Endodermal cell (in vitro differentiated cells): ENCODE measurements around the gene SRD5A1. TPM values are rescaled to one million over a fixed set of nuclear protein-coding genes. Genes with fewer than 3 reads are reported as not detected.

Experiments used
- DNase-seq: peaks from one replicate; pipeline ENCODE4 v3.0.0-alpha.2; 2017
- H3K27ac ChIP-seq: 2 replicates; pipeline ENCODE4 v1.5.1; 2013; ENCODE audit warnings: mild to moderate bottlenecking, low read depth, low read length, moderate library complexity
- H3K27me3 ChIP-seq: 2 replicates; pipeline ENCODE4 v1.6.1; 2013; ENCODE audit warnings: mild to moderate bottlenecking, low read length, moderate library complexity; ENCODE audit not compliant: insufficient read depth, control insufficient read depth, poor library complexity, severe bottlenecking
- H3K36me3 ChIP-seq: 2 replicates; pipeline ENCODE4 v1.7.0; 2013; ENCODE audit warnings: mild to moderate bottlenecking, low read length, moderate library complexity; ENCODE audit not compliant: control insufficient read depth, insufficient read depth
- H3K4me1 ChIP-seq: one replicate; pipeline ENCODE4 v1.7.0; 2013; ENCODE audit warnings: low read length; ENCODE audit not compliant: control insufficient read depth, insufficient read depth
- H3K4me3 ChIP-seq: 2 replicates; pipeline ENCODE4 v1.5.1; 2013; ENCODE audit warnings: mild to moderate bottlenecking, low read length, moderate library complexity
- H3K9ac ChIP-seq: 2 replicates; pipeline ENCODE4 v1.6.1; 2013; ENCODE audit warnings: mild to moderate bottlenecking, low read length, moderate library complexity; ENCODE audit not compliant: poor library complexity, severe bottlenecking; ENCODE audit errors: extremely low read depth
- H3K9me3 ChIP-seq: 2 replicates; pipeline ENCODE4 v1.6.1; 2013; ENCODE audit warnings: mild to moderate bottlenecking, low read length, moderate library complexity; ENCODE audit not compliant: control insufficient read depth
- H3K27ac Mint-ChIP-seq: 2 replicates; pipeline ENCODE4 v1.8.0; 2020; ENCODE audit warnings: mixed read lengths
- H3K27me3 Mint-ChIP-seq: 2 replicates; pipeline ENCODE4 v1.8.0; 2021; ENCODE audit warnings: mild to moderate bottlenecking, mixed read lengths; ENCODE audit not compliant: insufficient read depth
- H3K36me3 Mint-ChIP-seq: 2 replicates; pipeline ENCODE4 v1.8.0; 2020; ENCODE audit warnings: low read depth, mixed read lengths
- H3K4me1 Mint-ChIP-seq: 2 replicates; pipeline ENCODE4 v1.8.0; 2020; ENCODE audit warnings: mixed read lengths
- H3K4me3 Mint-ChIP-seq: 2 replicates; pipeline ENCODE4 v1.8.0; 2020; ENCODE audit warnings: mild to moderate bottlenecking, moderate library complexity, mixed read lengths
- H3K9me3 Mint-ChIP-seq: 2 replicates; pipeline ENCODE4 v1.8.0; 2020; ENCODE audit warnings: mild to moderate bottlenecking, mixed read lengths
- CTCF ChIP-seq: fragments of 200-600 bp; sonication (generic); conservative IDR thresholded peaks from 2 replicates; pipeline ENCODE4 v1.5.0; 2021; ENCODE audit warnings: antibody characterized with exemption, mild to moderate bottlenecking
- WGBS, 2 experiments: methylation state at CpG; one replicate each; pipeline versions ENCODE4 v1.1.5 to v1.1.7; 2013; ENCODE audit warnings: missing lambda C conversion rate in 2 of 2, mixed read lengths in 1 of 2; ENCODE audit not compliant: insufficient coverage in 1 of 2, insufficient read length in 1 of 2; 5-methylcytosine and 5-hydroxymethylcytosine counted together
- total RNA-seq, 2 donors: library from RNA; stranded (reverse); fragmentation: NEBNext Ultra II Directional in 1 of 2; extraction: Animal tissue kit (Norgen Biotek cat#: 25700) in 1 of 2; gene quantifications; 2 replicates in 1 of 2; 3 replicates in 1 of 2; pipeline ENCODE4 v1.2.1, GENCODE V29; 2021

The SRD5A1 gene
- total RNA-seq, 2 donors from 2014 or later = 15.0 to 16.2 TPM

- no peak overlapping the region for H3K27ac Mint-ChIP-seq
- no peak for TF ChIP-seq CTCF
- Histone ChIP-seq H3K9ac (peak overlapping the region; percentile 30), H3K9me3 (no peaks in the 10 kb centered on the region), H3K4me1 (peaks cover 6% of the 10 kb centered on the region), H3K36me3 (peaks cover 14% of the 10 kb centered on the region), H3K27ac (no peak overlapping the region), H3K4me3 (peak overlapping the region; percentile 90), H3K27me3 (no peaks in the 10 kb centered on the region)
- 1 to 4% methylated on average over 20 to 99 of the region's 99 CpGs for WGBS, 2 experiments
- H3K9me3 Mint-ChIP-seq = no peaks in the 10 kb centered on the region
- H3K4me3 Mint-ChIP-seq = peak overlapping the region; percentile 65
- H3K36me3 Mint-ChIP-seq = no peaks in the 10 kb centered on the region
- DNase-seq = peak; percentile 60
- H3K27me3 Mint-ChIP-seq = peaks cover 16% of the 10 kb centered on the region
- peaks cover 24% of the 10 kb centered on the region for H3K4me1 Mint-ChIP-seq
Measured at GRCh38 chr5:6714226-6715041, 81.2 kb downstream of the SRD5A1 start.

- Mint-ChIP-seq H3K4me1 (peaks cover 28% of the 10 kb centered on the region), H3K27me3 (peaks cover 13% of the 10 kb centered on the region), H3K4me3 (peak overlapping the region; percentile 65), H3K27ac (no peak overlapping the region), H3K9me3 (no peaks in the 10 kb centered on the region), H3K36me3 (no peaks in the 10 kb centered on the region)
- peak overlapping the region; percentile 90 for H3K4me3 ChIP-seq
- H3K4me1 ChIP-seq = peaks cover 6% of the 10 kb centered on the region
- H3K36me3 ChIP-seq = peaks cover 14% of the 10 kb centered on the region
- no peaks in the 10 kb centered on the region for H3K27me3 ChIP-seq
- H3K9ac ChIP-seq = no peak overlapping the region
- DNase-seq = no peak
- H3K27ac ChIP-seq = no peak overlapping the region
- WGBS, 2 experiments = 78% methylated on average over 5 of the region's 6 CpGs; no CpG with 5 or more reads in 1 of the 2 experiments
- no peaks in the 10 kb centered on the region for H3K9me3 ChIP-seq
- TF ChIP-seq CTCF = no peak
Measured at GRCh38 chr5:6715271-6715670, 82.0 kb downstream of the SRD5A1 start.

DNA sequence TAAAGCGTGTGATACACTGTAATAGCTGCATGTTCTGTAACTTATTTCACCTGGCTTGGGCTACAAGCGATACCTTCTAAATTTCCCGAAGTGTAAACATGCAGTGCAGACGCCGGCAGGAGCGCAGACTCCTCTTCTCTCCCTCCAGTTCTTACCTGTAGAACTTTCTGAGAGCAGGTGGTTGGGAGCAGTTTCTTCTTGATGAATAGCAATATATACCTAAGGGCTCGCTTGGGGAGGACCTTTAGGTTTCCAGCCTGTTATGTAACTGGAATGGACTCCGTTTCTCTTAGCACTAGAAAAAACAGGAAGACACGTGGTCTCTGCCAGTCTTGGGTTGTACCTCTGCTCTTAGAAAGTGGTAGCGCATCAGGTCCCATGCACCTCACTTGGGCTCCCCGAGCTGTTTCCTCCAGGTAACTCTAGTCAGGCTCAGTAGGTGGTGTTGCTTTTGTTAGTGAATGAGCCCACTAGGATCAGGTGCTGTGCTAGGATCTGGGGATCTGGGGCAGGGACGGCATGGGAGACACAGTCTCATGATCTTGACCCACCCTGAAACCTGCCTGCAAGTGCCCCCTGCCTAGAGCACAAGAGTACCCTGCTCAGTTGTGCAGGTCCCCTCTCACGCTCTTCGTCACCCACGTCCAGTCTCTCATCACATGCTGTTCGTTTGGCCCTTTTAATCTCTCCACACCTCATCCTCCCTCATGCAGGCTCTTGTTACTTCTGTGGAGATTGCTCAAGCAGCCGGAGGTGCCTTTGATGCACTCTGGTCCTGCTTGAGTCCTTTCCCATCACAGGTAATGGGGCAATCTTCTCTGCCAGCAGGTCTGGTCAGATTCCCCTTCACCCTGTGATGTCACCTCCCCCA, 82.8 kb downstream of the SRD5A1 start:
- peaks cover 6% of the 10 kb centered on the region for H3K4me1 ChIP-seq
- no peak overlapping the region for H3K9ac ChIP-seq
- 89 to 95% methylated on average over 9 to 17 of the region's 17 CpGs for WGBS, 2 experiments

More for the DNA sequence above, 82.8 kb downstream of the SRD5A1 start:
- Mint-ChIP-seq H3K27ac (no peak overlapping the region), H3K9me3 (no peaks in the 10 kb centered on the region), H3K4me1 (peaks cover 29% of the 10 kb centered on the region), H3K27me3 (peaks cover 5% of the 10 kb centered on the region), H3K36me3 (no peaks in the 10 kb centered on the region), H3K4me3 (peak overlapping the region; percentile 65)
- Histone ChIP-seq H3K36me3 (peaks cover 14% of the 10 kb centered on the region), H3K27ac (no peak overlapping the region), H3K27me3 (no peaks in the 10 kb centered on the region), H3K9me3 (no peaks in the 10 kb centered on the region), H3K4me3 (peak overlapping the region; percentile 90)
- no peak for DNase-seq
- no peak for TF ChIP-seq CTCF
